ENCODE data around the gene TOMT.

Gene TOMT

GRCh38 chr11:72123117-72123653 lies 17.5 kb downstream of the TOMT start:
- Histone ChIP-seq H3K36me3 (replicated peaks; ENCODE audit: low read depth, low read length) (no peaks in the 10 kb centered on the region), H3K27me3 (ENCODE audit: low read depth, low read length) (no peaks in the 10 kb centered on the region), H3K4me2 (ENCODE audit: low read length) (no peak overlapping the region), H3K9ac (ENCODE audit: low read length) (no peak overlapping the region), H3K79me2 (ENCODE audit: low read length) (no peaks in the 10 kb centered on the region), H3K27ac (ENCODE audit: low read length) (no peak overlapping the region), H2AFZ (ENCODE audit: low read depth, low read length) (no peak overlapping the region), H3K9me3 (ENCODE audit: insufficient read depth, low read length) (no peaks in the 10 kb centered on the region), H3K4me3 (ENCODE audit: low read length) (no peak overlapping the region), H4K20me1 (ENCODE audit: insufficient read depth, low read length) (no peaks in the 10 kb centered on the region), H3K4me1 (ENCODE audit: low read length) (no peaks in the 10 kb centered on the region)
- TF ChIP-seq CTCF (IDR thresholded peaks at IDR 0.05; ENCODE audit: low read depth, low read length): no peak
- no peak for TF ChIP-seq EZH2phosphoT487 (IDR thresholded peaks at IDR 0.05; ENCODE audit: low read depth)

- H3K27ac ChIP-seq (ENCODE audit: low read length): no peak overlapping the region
- H3K4me3 ChIP-seq (ENCODE audit: low read length): no peak overlapping the region
- no peaks in the 10 kb centered on the region for H4K20me1 ChIP-seq (ENCODE audit: insufficient read depth, low read length)
- no peaks in the 10 kb centered on the region for H3K79me2 ChIP-seq (ENCODE audit: low read length)
- no peak overlapping the region for H3K9ac ChIP-seq (ENCODE audit: low read length)
- H3K36me3 ChIP-seq (replicated peaks; ENCODE audit: low read depth, low read length): no peaks in the 10 kb centered on the region
- no peaks in the 10 kb centered on the region for H3K9me3 ChIP-seq (ENCODE audit: insufficient read depth, low read length)
- H3K4me1 ChIP-seq (ENCODE audit: low read length): no peaks in the 10 kb centered on the region
- H3K27me3 ChIP-seq (ENCODE audit: low read depth, low read length): no peaks in the 10 kb centered on the region
- no peak overlapping the region for H3K4me2 ChIP-seq (ENCODE audit: low read length)
- TF ChIP-seq EZH2phosphoT487 (IDR thresholded peaks at IDR 0.05; ENCODE audit: low read depth): no peak
- no peak for TF ChIP-seq CTCF (IDR thresholded peaks at IDR 0.05; ENCODE audit: low read depth, low read length)
- H2AFZ ChIP-seq (ENCODE audit: low read depth, low read length): no peak overlapping the region
Observed at GRCh38 chr11:72124046-72124445, 18.3 kb downstream of the TOMT start.

- TF ChIP-seq EZH2phosphoT487 (IDR thresholded peaks at IDR 0.05; ENCODE audit: low read depth): no peak
- no peak for TF ChIP-seq CTCF (IDR thresholded peaks at IDR 0.05; ENCODE audit: low read depth, low read length)
- H3K4me1 ChIP-seq (ENCODE audit: low read length): no peaks in the 10 kb centered on the region
Observed at GRCh38 chr11:72125956-72126355, 20.2 kb downstream of the TOMT start.

GRCh38 chr11:72127923-72128322 lies 22.2 kb downstream of the TOMT start:
- no peaks in the 10 kb centered on the region for H3K36me3 ChIP-seq (replicated peaks; ENCODE audit: low read depth, low read length)
- H2AFZ ChIP-seq (ENCODE audit: low read depth, low read length): no peak overlapping the region
- H3K27ac ChIP-seq (ENCODE audit: low read length): no peak overlapping the region
- no peaks in the 10 kb centered on the region for H3K79me2 ChIP-seq (ENCODE audit: low read length)
- no peak for TF ChIP-seq CTCF (IDR thresholded peaks at IDR 0.05; ENCODE audit: low read depth, low read length)
- no peak for TF ChIP-seq EZH2phosphoT487 (IDR thresholded peaks at IDR 0.05; ENCODE audit: low read depth)
- no peaks in the 10 kb centered on the region for H3K9me3 ChIP-seq (ENCODE audit: insufficient read depth, low read length)
- H3K4me2 ChIP-seq (ENCODE audit: low read length): no peak overlapping the region
- H3K4me1 ChIP-seq (ENCODE audit: low read length): no peaks in the 10 kb centered on the region
- 0 out of 2 replicates have a peak, but pooled peaks cover 6% of the 10 kb centered on the region for H3K27me3 ChIP-seq (ENCODE audit: low read depth, low read length)
- no peak overlapping the region for H3K4me3 ChIP-seq (ENCODE audit: low read length)
- no peaks in the 10 kb centered on the region for H4K20me1 ChIP-seq (ENCODE audit: insufficient read depth, low read length)
- H3K9ac ChIP-seq (ENCODE audit: low read length): no peak overlapping the region

More at GRCh38 chr11:72125956-72126355, 20.2 kb downstream of the TOMT start:
- no peaks in the 10 kb centered on the region for H3K9me3 ChIP-seq (ENCODE audit: insufficient read depth, low read length)
- no peak overlapping the region for H3K9ac ChIP-seq (ENCODE audit: low read length)
- no peak overlapping the region for H3K4me2 ChIP-seq (ENCODE audit: low read length)
- no peaks in the 10 kb centered on the region for H3K36me3 ChIP-seq (replicated peaks; ENCODE audit: low read depth, low read length)
- no peaks in the 10 kb centered on the region for H3K79me2 ChIP-seq (ENCODE audit: low read length)
- H3K27ac ChIP-seq (ENCODE audit: low read length): no peak overlapping the region
- H3K4me3 ChIP-seq (ENCODE audit: low read length): no peak overlapping the region
- H3K27me3 ChIP-seq (ENCODE audit: low read depth, low read length): no peaks in the 10 kb centered on the region
- H4K20me1 ChIP-seq (ENCODE audit: insufficient read depth, low read length): no peaks in the 10 kb centered on the region
- H2AFZ ChIP-seq (ENCODE audit: low read depth, low read length): no peak overlapping the region

All from OCI-LY3 (cell line).